Skin epidermis (tissue), 12 donors: ENCODE results near the gene GALNT2.

Experiments used
- H3K27ac ChIP-seq, 21 experiments: fragments of 200-600 bp; sonication (generic) in 11 of 21; one replicate each; pipeline ENCODE4 v1.5.0; 2020; ENCODE audit warnings: mild to moderate bottlenecking in 3 of 21, inconsistent platforms in 2 of 21, moderate library complexity in 2 of 21
- H3K4me3 ChIP-seq, 7 experiments: fragments of 200-600 bp; sonication (generic) in 2 of 7; one replicate each; pipeline ENCODE4 v1.5.0; 2020; ENCODE audit warnings: inconsistent platforms in 2 of 7, mild to moderate bottlenecking in 2 of 7, moderate library complexity in 1 of 7

Gene GALNT2

DNA sequence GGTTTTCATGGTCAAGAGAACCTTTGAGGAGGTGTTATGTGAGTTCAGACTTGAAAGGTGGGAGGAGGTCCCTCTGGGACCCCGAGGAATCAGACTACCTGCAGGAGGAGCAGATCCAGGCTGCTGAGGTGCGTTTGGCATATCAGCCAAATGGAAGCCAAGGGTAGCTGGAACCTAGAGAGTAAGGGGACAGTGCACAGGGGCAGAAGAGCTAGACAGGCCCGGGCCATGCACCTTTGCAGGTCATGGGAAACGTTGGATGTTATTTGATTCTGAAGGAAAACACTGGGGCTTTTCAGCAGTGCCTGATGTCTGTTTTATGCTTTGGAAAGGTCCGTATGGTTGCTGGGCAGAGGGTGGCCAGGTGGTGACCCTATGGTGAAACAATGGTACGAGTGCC lies 189.9 kb downstream of the GALNT2 start:
- H3K4me3 ChIP-seq: no peak overlapping the region
- no peak overlapping the region for H3K27ac ChIP-seq

DNA sequence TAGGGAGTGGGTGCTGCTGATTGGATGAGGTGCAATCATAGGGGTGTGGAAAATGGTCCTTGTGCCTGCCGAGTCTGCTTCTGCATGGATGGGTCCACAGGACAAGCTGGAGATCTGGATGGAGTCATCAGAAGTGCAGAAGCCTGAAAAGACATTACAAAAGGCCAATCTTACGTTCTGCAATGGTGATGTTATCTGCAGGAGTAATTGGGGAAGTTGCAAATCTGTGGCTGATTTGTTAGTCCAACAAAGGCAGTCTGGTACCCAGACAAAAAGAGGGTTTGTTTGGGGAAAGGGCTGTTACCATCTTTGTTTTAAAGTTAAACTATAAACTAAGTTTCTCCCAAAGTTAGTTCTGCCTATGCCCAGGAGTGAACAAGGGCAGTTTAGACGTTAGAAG lies 192.6 kb downstream of the GALNT2 start:
- no peak overlapping the region for H3K4me3 ChIP-seq
- H3K27ac ChIP-seq: no peak overlapping the region

DNA sequence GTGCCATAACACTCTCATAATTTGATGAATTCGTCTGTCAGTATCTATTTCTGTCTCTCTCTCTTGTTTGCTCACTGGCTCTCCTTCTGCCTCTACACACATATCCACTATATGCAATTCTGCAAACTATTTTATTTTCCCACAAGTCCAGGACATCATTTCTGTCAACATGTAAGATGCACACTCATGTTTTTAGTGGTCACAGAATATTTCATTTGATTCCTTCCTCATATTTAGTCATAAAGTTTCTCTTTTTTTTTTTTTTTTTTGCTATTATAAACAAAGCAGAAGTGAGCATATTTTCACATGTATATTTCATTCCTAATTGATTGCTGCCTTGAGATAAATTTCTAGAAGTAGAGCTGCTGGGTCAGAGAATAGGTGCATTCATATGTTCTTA lies 193.8 kb downstream of the GALNT2 start:
- H3K27ac ChIP-seq: no peak overlapping the region
- no peak overlapping the region for H3K4me3 ChIP-seq

DNA sequence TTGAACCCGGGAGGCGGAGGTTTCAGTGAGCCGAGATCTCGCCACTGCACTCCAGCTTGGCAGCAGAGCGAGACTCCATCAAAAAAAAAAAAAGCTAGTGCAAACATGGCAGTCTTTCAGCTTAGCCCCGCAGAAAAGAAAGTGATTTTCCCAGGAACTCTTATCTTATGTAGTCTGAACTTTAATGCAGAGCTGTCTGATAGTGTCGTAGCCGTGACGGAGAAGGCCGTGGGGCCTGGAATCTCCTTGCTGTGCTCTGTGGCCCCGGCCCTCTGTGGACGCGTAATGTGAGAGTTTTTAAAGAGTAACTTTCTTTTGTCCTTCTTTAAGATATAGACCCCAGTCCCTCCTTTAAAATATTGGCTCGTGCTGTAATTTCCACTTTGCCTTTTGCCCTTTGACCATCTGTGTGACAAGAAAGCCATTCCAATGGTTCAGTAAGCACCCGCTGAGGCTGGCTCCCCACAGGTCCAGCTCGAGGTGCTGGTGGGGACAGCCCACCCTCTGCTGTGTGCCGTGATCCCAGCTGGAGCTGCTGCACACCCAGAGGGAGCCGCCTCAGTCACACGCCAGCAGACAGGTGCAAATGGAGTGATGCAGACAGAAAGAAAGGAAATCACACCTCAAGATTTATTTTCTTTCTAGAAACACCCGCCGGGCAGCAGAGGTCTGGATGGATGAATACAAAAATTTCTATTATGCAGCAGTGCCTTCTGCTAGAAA lies 195.1 kb downstream of the GALNT2 start:
- H3K27ac ChIP-seq: no peak overlapping the region
- H3K4me3 ChIP-seq: no peak overlapping the region

DNA sequence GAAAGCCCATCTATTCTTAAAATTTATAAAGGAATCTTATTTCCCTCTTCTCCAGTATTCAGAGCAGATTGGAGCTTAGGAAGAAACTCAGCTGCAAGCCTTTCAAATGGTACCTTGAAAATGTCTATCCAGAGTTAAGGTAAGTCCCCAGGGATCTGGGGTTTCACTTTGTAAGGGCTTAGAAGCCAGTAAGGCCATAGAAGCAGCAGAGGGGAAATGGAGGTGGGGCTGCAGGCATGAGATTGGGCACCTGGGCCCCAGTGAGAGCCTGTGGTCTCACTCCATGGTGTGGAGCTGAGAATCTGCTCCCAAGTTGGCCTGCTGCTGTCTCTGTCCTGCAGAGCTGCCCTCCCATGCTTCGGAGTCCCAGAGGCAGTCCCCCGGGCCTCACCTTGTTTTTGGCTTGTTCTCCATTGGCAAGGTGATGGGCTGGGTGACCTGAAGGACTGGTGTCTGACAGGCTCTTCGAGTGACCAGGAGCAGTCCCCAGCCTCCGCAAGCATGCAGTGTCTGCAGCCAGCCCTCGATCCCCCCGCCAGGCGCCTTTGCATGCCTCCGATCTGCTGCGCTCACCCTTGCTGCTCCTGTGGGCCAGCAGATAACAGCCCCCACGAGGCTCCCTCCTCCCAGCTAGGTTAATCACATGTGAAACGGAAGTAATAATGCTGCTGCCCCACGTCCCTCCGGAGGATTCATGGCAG lies 196.0 kb downstream of the GALNT2 start:
- Histone ChIP-seq H3K27ac (no peak overlapping the region), H3K4me3 (no peak overlapping the region)

DNA sequence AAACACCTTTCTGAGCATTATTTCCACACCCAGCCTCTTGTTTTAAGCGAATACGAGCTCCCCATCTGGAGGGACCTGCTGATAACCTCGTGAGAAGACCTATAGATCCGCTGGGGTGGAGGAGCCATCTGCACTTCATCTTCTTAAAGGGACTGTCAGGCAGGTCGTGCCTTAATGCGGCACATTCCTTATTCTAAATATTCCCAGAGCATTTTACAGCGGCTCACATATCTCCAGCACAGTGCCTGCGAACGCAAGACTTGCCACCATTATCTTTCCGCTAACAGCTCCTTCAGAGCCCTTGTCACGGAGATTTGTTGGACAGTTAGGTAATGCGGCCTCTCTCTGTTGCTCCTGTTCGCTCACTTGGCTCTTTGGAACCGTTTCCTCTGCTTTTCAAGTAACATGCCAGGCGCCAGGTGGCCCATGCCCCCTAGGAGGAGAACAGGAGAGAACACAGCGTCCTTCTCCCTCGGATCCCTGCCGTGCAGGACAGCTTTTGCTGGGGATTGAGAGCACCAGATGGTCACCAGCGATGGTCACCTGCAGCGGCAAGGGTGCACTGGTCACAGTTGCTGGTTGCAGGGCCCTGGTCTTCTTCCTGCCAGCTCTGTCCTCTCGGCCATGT lies 196.6 kb downstream of the GALNT2 start:
- H3K27ac ChIP-seq: no peak overlapping the region
- no peak overlapping the region for H3K4me3 ChIP-seq

DNA sequence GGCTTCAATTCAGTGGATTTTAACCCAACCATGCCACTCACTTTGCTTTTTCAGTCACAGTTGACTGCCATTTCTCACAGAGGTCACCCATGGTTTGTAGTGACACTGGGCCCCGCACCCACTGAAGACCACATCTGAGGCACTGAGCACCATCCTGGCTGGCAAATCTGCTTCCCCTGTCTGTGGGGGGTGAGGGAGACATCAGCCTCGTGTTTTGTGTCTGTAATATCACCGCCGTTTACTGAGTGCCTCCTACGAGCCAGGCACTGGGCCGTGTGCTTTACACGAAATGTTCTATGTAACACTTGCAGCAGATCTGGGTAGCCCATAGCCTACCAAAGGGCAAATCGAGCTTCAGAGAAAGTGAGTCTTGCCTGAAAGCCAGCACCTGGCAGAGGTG lies 197.3 kb downstream of the GALNT2 start:
- no peak overlapping the region for H3K27ac ChIP-seq

DNA sequence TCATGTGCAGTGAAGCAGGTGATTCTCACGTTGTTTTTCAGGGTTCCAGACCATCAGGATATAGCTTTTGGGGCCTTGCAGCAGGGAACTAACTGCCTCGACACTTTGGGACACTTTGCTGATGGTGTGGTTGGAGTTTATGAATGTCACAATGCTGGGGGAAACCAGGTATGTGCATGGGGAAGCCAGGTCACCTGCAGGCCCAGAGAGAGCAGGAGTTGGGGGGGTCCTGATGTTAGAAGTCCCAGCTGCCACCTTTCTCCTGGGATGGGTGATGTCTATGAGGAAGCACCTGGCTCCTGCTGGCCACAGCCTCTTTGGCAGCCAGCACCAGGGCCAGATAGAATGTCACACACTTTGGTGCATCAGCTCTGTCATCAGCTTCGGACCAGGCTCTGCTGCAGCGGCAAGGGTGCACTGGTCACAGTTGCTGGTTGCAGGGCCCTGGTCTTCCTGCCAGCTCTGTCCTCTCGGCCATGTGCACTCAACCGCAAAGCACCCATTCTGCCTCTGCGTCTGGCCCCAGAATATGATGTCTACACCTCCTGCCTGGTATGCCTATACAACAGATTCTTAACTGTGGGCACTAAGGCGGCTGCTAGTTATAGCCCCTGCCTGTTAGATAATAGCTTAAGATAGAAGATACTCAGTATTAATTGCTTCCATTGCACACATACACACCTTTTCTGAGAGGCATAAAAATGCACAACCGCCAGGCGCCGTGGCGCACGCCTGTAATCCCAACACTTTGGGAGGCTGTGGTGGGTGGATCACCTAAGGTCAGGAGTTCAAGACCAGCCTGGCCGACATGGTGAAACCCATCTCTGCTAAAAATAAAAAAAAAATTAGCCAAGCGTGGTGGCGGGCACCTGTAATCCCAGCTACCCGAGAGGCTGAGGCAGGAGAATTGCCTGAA lies 198.4 kb downstream of the GALNT2 start:
- Histone ChIP-seq H3K27ac (no peak overlapping the region), H3K4me3 (no peak overlapping the region)

More for the DNA sequence above, 197.3 kb downstream of the GALNT2 start:
- no peak overlapping the region for H3K4me3 ChIP-seq

DNA sequence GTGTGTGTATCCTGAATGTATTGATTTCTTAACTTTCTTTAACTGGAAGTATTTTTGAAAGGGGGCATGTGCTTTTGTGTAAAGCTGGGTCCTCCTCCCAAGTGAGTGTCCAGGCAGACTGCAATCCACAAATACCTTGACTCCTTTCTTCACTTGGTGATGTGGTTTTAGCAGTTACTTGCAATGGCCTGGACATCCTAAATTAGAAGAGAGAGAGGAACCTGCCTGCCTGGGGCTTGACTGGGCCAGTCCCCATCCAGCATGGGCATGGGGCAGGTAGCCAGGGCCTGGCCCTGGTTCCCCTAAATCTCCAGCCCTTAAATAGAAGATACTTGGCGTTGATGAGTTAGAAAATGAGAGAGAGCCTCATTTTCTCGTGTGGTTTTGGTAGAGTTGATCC lies 199.4 kb downstream of the GALNT2 start:
- H3K4me3 ChIP-seq: no peak overlapping the region
- H3K27ac ChIP-seq: no peak overlapping the region

DNA sequence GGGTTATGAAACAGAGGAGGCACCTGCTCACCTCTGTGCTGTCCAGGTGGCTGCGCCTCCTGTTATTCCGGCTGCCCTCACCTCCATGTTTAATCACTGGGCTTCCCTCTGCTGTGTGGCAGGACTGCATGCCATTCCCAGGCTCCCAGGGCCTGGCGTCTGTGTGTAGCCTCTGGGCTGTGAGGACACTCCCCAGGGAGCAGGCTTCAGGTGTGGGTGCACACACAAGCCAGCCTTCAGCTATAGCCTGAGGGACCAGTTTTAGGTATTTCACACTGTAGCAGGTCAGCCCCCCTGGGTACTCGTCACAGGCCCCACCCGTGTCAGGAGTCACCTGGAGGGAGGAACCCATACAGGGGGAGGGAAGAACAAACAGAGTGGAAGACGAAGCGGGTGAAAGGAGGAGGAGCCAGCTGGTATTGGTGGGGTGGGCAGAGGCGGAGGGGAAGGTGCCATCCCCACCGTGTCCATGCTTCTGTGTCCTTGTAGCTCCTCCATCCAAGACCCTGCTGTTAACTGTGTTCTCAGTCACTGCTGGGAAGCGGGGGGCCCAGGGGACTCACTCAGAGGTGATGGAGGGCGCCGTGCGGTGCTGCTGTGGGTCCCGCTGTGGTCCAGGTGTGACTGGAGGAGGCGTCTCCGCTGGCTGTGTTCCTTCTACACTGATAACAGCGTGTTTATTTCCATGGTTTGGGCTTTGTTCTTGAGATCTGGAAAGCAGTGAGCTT lies 200.5 kb downstream of the GALNT2 start:
- no peak overlapping the region for H3K4me3 ChIP-seq
- no peak overlapping the region for H3K27ac ChIP-seq

DNA sequence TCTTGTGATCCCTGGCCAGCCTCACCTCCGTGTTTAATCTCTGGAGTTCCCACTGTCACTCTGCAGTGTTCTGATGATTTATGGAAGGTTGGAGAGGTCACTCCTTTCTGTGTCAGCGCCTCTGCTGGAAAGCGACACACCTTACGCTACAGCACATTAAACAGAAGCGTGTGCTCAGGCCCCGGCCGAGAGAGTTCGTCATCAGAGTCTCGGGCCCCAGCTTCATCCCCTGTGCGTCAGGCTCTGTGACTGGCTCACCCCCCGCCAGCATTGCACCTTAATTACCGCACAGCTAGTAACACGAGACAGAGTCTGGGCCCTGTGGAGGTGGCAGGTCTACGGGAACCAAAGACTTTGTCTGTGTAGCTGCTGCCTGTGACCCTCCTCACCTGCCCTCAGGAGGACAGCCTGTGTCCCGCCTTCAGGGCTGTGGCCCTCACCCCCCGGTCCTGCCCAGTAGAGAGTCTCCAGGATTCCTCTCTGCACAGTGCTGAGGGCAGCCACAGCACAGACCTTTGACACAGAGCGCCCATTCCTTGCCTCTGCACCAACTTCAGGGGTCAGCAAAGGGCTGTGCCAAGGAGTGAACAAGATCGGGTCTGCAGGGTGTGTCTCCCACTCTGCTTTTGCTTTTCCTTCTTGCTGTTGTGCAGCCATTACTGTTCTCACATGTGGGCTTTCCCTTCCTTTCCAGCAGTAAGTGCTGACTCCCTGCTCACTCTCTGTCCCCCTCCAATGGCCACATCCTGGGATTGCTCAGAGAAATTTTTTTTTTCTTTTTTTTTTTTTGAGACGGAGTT lies 201.5 kb downstream of the GALNT2 start:
- no peak overlapping the region for H3K27ac ChIP-seq
- H3K4me3 ChIP-seq: no peak overlapping the region

DNA sequence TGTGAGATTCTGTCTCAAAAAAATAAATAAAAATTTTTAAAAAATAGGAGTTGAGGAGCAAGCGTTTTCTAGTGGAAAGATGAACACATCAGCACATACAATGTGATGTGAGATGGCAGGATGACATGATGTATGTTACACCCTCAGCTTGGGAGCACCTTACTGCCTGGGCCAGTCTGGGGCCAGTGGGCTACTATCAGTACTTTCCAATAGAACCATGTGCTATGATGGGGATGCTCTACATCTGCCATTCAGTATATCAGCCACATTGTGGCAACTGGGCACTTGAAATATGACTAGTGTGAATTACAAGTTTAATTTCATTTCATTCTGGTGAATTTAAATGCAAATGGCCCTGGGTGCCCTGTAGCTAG lies 203.1 kb downstream of the GALNT2 start:
- H3K27ac ChIP-seq: peak overlapping the region in 4 of 21 experiments; percentile 3 to 30 (median 22)
- no peak overlapping the region for H3K4me3 ChIP-seq

DNA sequence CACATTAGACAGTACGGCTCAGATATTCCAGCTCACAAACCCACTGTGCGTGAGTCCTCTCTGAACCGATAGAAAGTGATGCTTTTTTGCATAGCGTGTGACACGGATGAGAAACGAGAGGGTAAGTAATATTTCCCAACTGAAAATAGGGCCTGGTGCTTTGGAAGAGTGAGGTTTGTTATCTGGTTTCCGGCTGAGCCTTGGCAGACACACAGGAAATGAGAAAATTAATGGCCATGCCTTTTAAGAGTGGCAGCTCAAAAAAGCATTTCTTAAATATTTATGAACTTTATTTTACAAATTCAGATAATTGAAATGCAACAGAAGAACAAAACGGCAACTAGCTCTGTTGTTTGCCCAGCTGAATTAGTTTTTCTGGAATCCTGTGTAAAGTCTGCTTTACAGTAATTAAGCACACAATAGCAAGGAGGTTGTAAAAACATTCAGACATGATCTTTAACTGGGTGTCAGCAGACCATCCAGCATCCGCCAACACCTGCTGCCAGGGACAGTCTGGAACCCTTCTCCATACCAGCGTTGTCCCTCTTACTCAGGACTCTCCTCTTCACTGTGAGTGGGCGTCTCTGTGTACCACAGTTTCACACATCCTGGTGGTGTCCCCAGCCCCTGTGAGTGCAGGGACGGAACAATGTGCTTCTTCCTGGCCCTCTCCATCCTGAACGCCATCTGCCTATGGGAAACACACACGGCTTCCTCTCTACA lies 203.7 kb downstream of the GALNT2 start:
- Histone ChIP-seq H3K4me3 (no peak overlapping the region), H3K27ac (peak overlapping the region in 3 of 21 experiments; percentile 20 to 30 (median 25))

DNA sequence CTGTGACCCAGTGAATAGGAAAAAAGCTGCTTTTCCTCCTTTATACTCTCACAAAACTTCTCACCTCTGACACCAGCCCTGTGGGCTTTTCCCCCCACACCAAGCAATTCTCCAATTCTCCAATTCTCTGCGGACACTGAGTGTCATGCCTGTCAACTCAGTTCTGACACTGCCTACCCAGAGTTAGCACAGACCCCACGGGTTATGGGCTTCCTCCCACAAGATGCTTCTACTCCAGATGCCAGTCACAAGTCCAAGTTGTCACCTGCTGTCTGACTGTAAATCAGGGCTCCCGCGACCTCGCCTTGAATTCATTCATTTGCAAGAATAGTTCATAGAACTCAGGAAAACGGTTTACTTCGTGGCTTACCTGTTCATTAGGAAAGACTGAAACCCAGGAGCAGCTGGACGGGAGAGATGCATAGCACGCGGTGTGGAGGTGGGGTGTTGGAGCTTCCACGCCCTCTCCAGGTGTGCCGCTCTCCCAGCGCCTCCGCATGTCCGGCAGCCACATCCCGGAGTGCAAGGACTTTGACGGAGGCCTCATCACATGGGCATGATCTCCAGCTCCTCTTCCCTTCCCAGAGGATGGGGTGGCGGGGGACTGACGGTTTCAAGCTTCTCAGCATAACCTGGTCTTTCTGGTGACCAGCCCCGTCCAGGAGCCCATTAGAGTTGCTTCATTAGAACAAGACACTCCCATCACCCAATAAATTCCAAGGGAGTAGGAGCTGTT lies 204.4 kb downstream of the GALNT2 start:
- no peak overlapping the region for H3K4me3 ChIP-seq
- H3K27ac ChIP-seq: peak overlapping the region in 2 of 21 experiments; percentile 4 to 25

DNA sequence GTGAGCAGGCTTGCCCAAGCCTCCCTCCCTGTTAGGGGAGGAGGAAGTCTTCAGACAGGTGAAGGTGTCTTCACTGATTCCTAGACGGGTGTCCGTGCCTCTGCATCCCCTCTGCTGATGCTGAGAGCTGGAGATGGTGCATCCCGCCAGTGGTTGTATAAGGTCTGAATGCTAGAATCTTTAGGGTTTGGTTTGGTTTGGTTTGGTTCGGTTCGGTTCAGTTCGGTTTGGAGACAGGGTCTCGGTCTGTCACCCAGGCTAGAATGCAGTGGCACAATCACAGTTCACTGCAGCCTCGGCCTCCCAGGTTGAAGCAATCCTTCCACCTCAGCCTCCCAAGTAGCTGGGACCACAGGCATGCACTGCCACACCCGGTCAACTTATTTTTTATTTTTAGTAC lies 205.5 kb downstream of the GALNT2 start:
- no peak overlapping the region for H3K4me3 ChIP-seq
- H3K27ac ChIP-seq: no peak overlapping the region

DNA sequence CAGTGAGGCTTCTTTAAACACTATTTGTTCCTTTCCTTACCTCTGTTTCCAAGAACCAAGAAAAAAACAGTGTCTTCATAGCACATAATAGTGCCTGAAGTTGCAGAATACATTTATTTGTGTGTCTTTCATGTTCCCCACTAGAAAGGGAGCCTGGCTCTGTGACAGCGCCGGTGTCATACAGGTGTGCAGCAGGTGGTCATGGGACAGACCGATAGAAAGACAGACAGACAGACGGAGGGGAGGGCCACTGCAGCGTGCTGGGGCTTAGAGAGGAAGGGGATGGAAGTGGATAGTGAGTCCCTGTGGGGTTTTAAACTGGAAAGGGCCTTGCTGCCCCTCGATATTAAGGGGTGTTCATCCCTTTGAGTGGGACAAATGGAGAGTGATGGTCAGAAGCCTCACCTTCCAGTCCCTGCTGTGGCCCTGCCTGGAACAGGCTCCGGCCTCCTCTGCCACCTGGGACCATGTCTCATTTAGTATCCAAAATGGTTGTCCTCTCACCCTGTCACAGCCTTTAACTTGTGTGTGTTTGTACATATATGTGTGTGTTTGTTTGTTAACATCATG lies 206.2 kb downstream of the GALNT2 start:
- no peak overlapping the region for H3K27ac ChIP-seq
- no peak overlapping the region for H3K4me3 ChIP-seq

DNA sequence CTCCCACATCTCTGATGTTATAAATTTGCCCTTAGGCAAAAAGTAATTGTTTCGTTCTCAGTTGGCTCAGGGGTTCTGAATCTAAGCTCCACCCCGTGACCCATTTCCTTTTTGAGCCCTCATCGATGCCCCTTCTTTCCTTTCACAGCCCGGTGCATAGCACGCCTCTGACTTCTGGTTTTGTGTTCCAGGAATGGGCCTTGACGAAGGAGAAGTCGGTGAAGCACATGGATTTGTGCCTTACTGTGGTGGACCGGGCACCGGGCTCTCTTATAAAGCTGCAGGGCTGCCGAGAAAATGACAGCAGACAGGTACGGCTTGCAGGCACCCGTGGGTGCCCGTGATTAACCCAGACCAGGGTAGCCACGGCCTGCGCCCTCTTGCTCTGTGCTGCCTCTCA lies 207.2 kb downstream of the GALNT2 start:
- Histone ChIP-seq H3K4me3 (no peak overlapping the region), H3K27ac (peak overlapping the region in 1 of 21 experiments; percentile 3)
